ENCODE measurements around the gene MOCS1.

- TF ChIP-seq POLR2A (IDR thresholded peaks at IDR 0.05) (no peak), CTCF (IDR thresholded peaks at IDR 0.05) (no peak)
These were observed 14.1 kb downstream of the MOCS1 start for GRCh38 chr6:39920157-39920556.

All from thyroid gland (tissue), 4 donors.